Measurements from ENCODE around the gene KRT85.

DNA sequence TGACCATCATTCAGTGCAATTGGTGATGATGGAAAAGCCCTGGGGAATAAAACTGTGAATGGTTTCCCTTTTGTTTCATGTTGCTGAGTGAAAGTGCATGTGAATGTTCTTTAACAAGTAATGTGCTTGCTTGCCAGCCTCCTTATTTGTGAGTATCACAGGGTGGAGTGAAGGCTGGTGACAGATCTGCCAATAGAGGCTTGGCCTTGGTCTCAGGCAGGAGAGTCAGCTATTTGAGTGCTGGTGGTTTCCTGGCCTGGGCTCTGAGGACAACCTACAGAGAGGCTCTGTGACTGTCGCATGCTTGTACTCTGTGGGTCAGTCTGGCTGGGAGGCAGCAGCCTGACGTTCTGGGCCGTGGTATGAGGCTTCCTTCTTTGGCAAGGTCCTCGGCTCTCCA lies 20.7 kb downstream of the KRT85 start:
- TF ChIP-seq, protein P1, sequence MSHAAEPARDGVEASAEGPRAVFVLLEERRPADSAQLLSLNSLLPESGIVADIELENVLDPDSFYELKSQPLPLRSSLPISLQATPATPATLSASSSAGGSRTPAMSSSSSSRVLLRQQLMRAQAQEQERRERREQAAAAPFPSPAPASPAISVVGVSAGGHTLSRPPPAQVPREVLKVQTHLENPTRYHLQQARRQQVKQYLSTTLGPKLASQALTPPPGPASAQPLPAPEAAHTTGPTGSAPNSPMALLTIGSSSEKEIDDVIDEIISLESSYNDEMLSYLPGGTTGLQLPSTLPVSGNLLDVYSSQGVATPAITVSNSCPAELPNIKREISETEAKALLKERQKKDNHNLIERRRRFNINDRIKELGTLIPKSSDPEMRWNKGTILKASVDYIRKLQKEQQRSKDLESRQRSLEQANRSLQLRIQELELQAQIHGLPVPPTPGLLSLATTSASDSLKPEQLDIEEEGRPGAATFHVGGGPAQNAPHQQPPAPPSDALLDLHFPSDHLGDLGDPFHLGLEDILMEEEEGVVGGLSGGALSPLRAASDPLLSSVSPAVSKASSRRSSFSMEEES (CRISPR knock-in tag; IDR thresholded peaks at IDR 0.05), result no peak
- TF ChIP-seq, protein P2, sequence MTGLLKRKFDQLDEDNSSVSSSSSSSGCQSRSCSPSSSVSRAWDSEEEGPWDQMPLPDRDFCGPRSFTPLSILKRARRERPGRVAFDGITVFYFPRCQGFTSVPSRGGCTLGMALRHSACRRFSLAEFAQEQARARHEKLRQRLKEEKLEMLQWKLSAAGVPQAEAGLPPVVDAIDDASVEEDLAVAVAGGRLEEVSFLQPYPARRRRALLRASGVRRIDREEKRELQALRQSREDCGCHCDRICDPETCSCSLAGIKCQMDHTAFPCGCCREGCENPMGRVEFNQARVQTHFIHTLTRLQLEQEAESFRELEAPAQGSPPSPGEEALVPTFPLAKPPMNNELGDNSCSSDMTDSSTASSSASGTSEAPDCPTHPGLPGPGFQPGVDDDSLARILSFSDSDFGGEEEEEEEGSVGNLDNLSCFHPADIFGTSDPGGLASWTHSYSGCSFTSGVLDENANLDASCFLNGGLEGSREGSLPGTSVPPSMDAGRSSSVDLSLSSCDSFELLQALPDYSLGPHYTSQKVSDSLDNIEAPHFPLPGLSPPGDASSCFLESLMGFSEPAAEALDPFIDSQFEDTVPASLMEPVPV (CRISPR knock-in tag; IDR thresholded peaks at IDR 0.05), result no peak
- TF ChIP-seq ZNF589 (CRISPR knock-in tag; conservative IDR thresholded peaks at IDR 0.05) (no peak), HNRNPL (IDR thresholded peaks at IDR 0.05; ENCODE audit: low read depth, low read length) (no peak), ZNF205 (CRISPR knock-in tag; IDR thresholded peaks at IDR 0.05) (no peak), ZNF75D (CRISPR knock-in tag; IDR thresholded peaks at IDR 0.05; ENCODE audit: borderline replicate concordance) (no peak), CEBPB (IDR thresholded peaks at IDR 0.05; ENCODE audit: borderline replicate concordance, low read depth, low read length) (no peak), SP1 (IDR thresholded peaks at IDR 0.05) (no peak), SP1 (CRISPR knock-in tag; IDR thresholded peaks at IDR 0.05) (no peak), GZF1 (CRISPR knock-in tag; IDR thresholded peaks at IDR 0.05) (no peak), POLR2A (IDR thresholded peaks at IDR 0.05; ENCODE audit: insufficient read depth in 1 of 2, low read depth in 2 of 2, low read length in 2 of 2) (no peak), ZBTB21 (CRISPR knock-in tag; IDR thresholded peaks at IDR 0.05) (no peak)
